GM12865 (cell line): Measurements from ENCODE around the gene PWWP2B.
"Not testable (repeated sequence)": the region's sequence is repeated elsewhere in the genome, so short reads cannot be mapped to it uniquely, and the experiment has no call there.

Experiments used
- DNase-seq: peaks from one replicate; pipeline ENCODE4 v3.0.0; 2010; ENCODE audit warnings: low read depth
- H3K4me3 ChIP-seq: 2 replicates; pipeline ENCODE4 v1.5.1; 2011; ENCODE audit warnings: mild to moderate bottlenecking, low read depth, low read length, control low read depth
- CTCF ChIP-seq: IDR thresholded peaks from 2 replicates; pipeline ENCODE4 v1.5.1; 2011; ENCODE audit warnings: low read length, control low read depth, low read depth, inconsistent platforms; ENCODE audit not compliant: insufficient read depth; ENCODE audit errors: missing control alignments

The PWWP2B gene

GRCh38 chr10:132352462-132353308, 44.3 kb upstream of the PWWP2B start:
- not testable (repeated sequence) for H3K4me3 ChIP-seq
- DNase-seq: peak; percentile 70
- TF ChIP-seq CTCF: peak; percentile 88

GRCh38 chr10:132353456-132354355, 43.3 kb upstream of the PWWP2B start:
- no peak for DNase-seq
- no peak overlapping the region for H3K4me3 ChIP-seq
- no peak for TF ChIP-seq CTCF

GRCh38 chr10:132354356-132355094, 42.5 kb upstream of the PWWP2B start:
- H3K4me3 ChIP-seq: no peak overlapping the region
- no peak for DNase-seq
- no peak for TF ChIP-seq CTCF

- no peak for TF ChIP-seq CTCF
- H3K4me3 ChIP-seq: no peak overlapping the region
Measured at GRCh38 chr10:132355297-132355696, 41.7 kb upstream of the PWWP2B start.

GRCh38 chr10:132355754-132356153, 41.2 kb upstream of the PWWP2B start:
- TF ChIP-seq CTCF: no peak
- DNase-seq: no peak

More at GRCh38 chr10:132355297-132355696, 41.7 kb upstream of the PWWP2B start:
- no peak for DNase-seq

GRCh38 chr10:132356621-132357195, 40.3 kb upstream of the PWWP2B start:
- TF ChIP-seq CTCF: no peak
- no peak overlapping the region for H3K4me3 ChIP-seq
- DNase-seq: no peak

More at GRCh38 chr10:132355754-132356153, 41.2 kb upstream of the PWWP2B start:
- no peak overlapping the region for H3K4me3 ChIP-seq
